NCI-H2107 treated with DMSO at 0.1 percent for 48 hours (cell line): ENCODE data around the gene FAM98C.
"Not testable (repeated sequence)": the region's sequence is repeated elsewhere in the genome, so short reads cannot be mapped to it uniquely, and the experiment has no call there.

Source experiments
- DNase-seq: peaks from one replicate; lab custom pipeline; 2025; ENCODE audit not compliant: unreplicated experiment; lab: John Stamatoyannopoulos, UW

The FAM98C gene

DNA sequence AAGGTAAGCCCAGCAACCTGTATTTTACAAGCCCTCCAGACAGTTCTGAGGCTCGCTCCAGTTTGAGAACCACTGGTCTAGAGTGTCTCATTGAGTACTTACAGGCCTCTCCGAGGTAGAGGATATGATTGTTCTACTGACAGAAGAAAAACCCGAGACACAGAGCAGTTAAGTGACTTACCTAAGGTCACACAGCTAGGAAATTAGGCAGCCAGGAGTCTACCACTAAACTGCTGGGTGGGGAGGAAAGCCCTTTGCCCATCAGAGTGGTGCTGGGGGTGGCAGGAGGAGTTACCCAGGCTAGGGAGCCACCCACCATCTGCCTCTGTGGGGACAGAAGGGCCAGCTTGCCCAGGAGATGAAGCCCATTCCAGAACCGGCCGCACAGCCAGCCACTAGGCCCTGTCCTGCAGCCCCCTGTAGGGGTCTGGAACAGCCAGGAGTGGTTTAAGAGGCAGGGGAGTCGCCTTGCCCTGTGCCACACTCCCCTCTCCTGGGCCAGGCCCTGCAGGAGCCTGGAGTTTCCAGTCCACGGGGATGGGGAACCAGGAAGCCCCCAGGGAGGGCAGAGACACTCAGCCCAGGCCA, 22.4 kb downstream of the FAM98C start:
- DNase-seq = no peak

DNA sequence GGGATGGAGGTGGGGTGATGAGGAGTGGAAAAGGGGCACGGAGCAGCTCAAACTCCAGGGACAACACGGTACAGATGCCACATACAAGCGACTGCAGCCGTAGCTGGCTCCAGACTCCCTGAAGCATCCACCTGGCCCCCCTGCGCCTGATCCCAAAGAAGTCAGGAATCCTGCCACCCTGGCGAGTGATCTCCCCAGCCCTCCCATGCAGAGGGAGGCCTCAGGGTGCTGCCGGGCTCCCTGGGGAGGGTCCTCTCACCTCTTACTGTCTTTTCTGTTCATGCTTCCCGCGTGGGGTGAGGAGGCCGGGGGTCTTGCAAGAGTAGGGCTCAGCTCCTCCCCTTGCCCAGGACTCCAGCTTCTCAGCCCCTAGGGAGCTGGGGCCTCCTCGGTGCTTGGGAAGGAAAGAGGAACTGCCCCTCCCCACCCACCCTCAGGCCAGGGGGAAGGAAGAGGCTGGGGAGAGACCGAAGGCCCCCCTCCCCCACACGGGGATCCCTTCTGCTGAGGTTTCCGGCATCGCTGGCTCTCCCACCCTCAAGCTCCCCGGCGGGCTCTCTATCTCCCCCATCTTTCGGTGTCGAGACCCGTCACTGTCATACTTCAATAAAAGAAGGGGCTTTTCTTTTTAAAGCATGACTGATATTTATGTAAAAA, 23.0 kb downstream of the FAM98C start, which contains the start of gene RASGRP4:
RASGRP4 (minus strand) TSS at position 410 of the 657 bp plus-strand sequence; CDS start at position 282, 128 bp downstream.
- no peak for DNase-seq

DNA sequence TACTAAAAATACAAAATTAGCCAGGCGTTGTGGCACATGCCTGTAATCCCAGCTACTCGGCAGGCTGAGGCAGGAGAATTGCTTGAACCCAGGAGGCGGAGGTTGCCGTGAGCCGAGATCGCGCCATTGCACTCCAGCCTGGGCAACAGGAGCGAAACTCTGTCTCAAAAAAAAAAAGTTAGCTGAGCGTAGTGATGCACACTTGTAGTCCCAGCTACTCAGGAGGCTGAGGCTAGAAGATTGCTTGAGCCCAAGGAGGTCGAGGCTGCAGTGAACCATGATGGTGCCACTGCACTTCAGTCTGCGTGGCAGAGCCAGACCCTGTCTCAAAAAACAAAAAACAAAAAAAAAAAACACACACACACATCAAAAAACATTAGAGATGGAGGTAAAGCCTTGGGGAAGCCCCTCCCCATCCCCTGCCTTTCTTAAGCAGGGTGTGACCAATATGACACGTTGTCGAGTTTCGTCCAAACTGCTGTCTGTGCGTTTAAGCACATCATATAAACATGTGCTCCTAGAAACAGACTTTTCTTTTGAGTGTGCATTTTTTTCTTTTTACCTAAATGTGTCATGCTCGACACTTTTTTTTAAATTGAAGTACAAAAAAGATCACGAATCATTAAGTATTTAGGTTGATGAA, 24.3 kb downstream of the FAM98C start:
- not testable (repeated sequence) for DNase-seq

GRCh38 chr19:38429055-38429810, 26.3 kb downstream of the FAM98C start:
- DNase-seq = no peak

DNA sequence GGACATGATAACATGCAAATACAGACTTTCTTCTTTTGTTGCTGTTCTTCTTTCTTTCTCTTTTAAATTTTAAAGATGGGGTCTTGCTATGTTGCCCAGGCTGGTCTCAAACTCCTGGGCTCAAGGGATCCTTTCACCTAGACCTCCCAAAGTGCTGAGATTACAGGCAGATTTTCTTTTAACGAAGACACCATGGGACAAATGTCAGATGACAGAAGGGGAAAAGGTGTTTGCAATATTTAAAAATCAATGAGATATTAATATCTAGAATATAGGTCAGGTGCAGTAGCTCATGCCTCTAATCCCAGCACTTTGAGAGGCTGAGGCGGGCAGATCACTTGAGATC, 26.9 kb downstream of the FAM98C start:
- DNase-seq = no peak

- no peak for DNase-seq
These were observed 28.0 kb downstream of the FAM98C start for GRCh38 chr19:38430931-38431330.

- no peak for DNase-seq
These were observed 30.4 kb downstream of the FAM98C start, which contains the start of gene RYR1 for GRCh38 chr19:38433268-38433733. TSS of gene RYR1 (plus strand) at chr19:38433691. CDS start at chr19:38433830, 139 bp downstream.

DNA sequence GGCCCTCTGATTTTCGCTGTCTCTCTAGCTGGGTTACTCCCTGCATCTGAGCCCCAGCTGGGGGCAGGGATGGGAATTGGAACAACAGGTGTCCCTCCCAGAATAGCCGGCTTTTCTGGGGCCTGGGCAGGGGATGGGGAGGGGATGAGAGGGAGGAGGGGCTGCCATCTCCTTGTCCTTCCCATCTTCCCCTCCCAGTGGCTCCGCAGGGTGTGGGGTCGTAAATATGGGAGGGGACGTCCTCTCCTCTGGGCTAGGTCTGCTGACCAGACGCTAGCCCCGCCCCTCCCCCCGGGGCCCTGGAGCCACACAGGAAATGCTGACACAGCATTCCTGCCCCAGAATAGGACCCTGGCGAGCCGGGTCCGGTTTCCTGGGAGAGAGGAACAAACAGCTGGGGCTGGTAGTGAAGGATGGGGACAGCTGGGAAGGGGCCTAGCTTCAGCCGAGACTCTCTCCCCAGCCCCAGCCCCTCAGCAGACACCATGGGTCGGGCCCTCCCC, 31.7 kb downstream of the FAM98C start:
- no peak for DNase-seq

- no peak for DNase-seq
These were observed 34.4 kb downstream of the FAM98C start for GRCh38 chr19:38437295-38437694.

DNA sequence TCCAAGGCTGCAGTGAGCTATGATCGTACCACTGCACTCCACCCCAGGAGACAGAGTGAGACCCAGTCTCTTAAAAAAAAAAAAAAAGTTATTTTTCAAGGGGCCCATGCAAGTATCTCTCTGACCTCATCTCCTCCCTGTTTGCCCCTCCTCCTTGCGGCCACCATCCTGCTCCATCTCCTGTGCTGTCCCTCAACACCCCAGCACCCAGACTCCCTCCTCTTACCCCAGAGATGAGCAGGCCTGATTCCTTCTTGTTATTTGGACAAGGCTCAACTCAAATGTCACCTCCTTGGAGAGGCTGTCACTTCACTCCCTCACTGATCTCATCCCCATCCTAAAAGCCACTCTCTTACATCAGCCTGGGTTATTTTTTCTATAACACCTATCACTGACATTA, 35.0 kb downstream of the FAM98C start:
- no peak for DNase-seq

DNA sequence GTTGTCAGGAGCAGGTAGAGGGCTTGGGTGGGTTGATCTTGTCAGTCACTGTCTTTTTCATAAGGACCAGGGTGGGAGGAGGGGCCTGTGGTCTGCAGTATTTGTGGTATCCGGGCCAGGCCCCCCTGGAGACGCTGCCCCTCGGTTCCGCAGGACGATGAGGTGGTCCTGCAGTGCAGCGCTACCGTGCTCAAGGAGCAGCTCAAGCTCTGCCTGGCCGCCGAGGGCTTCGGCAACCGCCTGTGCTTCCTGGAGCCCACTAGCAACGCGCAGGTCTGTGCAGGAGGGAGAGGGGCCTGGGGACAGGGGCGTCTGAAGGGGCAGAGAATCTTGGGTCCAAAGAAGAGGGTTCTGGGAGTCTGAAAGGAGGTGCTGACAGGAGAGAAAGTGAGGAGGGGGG, 37.7 kb downstream of the FAM98C start:
- no peak for DNase-seq

- DNase-seq = no peak
These were observed 38.9 kb downstream of the FAM98C start for GRCh38 chr19:38441657-38442348.

DNA sequence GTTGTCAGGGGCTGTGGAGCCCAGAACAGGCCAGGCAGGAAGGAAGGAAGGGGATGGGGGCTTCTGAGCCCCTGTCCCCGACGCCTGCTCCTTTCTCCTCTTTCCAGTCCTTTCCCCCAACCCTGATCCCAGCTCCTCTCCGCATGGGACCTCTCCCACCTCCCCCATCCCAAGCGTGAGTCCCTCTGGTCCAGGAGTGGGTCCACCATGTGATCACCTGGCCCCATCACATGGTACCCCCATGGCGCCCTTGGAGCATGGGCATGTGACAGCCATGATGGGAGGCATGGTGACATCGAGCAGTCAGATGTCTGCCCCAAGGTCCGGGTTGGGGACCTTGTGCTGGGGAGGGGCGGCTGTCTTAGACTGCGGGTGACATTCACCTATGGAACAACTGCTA, 39.8 kb downstream of the FAM98C start:
- no peak for DNase-seq

DNA sequence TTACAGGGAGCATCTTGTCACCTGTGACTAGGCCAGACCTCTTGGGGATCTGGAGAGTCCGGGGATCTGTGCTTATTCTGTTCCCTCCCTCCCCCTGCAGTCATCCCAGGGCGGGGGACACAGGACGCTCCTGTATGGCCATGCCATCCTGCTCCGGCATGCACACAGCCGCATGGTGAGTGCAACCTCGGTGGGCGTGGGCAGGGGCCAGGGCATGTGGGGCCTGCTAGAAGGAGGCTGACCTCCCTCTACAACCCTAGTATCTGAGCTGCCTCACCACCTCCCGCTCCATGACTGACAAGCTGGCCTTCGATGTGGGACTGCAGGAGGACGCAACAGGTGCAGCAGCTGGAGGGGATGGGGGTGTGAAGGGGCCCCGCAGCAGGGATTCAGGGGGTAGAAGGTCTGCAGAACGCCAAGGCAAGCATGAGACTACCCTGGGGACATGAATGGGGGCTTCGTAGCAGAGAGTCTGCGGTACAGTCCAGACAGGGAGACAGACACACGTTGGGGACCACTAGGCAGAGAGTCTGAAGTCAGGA, 40.6 kb downstream of the FAM98C start:
- no peak for DNase-seq

- DNase-seq = no peak
These were observed 41.1 kb downstream of the FAM98C start for GRCh38 chr19:38444026-38444425.

DNA sequence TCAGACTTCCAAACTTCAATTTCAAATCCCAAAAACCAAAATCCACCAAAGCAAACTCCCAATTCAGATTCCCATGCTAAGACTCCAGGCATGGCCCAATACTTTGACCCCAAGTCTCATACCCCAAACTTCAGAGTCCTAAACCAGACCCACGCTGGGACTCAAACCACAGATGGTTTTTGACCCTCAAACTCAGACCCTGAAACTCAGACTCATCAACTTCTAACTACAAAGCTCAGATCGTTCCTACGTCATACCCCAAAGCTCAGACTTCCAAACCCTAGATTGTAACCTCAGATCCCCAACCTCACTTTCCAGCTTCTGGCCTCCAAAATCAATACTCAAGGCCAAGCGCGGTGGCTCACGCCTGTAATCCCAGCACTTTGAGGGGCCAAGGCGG, 42.5 kb downstream of the FAM98C start:
- DNase-seq = no peak

DNA sequence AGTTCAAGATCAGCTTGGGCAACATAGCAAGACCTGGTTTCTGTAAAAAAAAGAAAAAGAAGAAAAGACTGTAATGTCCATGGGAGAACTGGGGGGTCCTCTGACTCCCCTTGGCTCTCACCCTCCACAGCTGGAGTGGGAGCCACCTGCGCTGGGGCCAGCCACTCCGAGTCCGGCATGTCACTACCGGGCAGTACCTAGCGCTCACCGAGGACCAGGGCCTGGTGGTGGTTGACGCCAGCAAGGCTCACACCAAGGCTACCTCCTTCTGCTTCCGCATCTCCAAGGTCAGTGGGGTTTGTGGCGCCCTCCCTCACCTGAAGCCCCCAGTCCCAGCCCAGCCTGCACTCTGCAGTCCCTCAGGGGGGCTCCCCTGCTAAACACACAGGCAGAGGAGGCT, 45.3 kb downstream of the FAM98C start:
- DNase-seq = no peak

GRCh38 chr19:38449518-38449917, 46.6 kb downstream of the FAM98C start:
- DNase-seq = no peak

GRCh38 chr19:38451036-38451435, 48.1 kb downstream of the FAM98C start:
- DNase-seq = no peak

- DNase-seq = no peak
These were observed 48.7 kb downstream of the FAM98C start for GRCh38 chr19:38451629-38452028.
